ENCODE data around the gene NUFIP1.

GRCh38 chr13:44929692-44930091, 59.6 kb downstream of the NUFIP1 start:
- TF ChIP-seq YY1 (IDR thresholded peaks at IDR 0.05; ENCODE audit: insufficient read depth, insufficient read length) (no peak), ZNF274 (IDR thresholded peaks at IDR 0.05; ENCODE audit: low read depth, low read length) (no peak), SUZ12 (IDR thresholded peaks at IDR 0.05; ENCODE audit: extremely low read depth, insufficient read depth, insufficient read length) (no peak)

Measured in NT2/D1 (cell line).